H1 (cell line): Measurements from ENCODE around the gene STX2. TPM values are rescaled to one million over a fixed set of nuclear protein-coding genes. Genes with fewer than 3 reads are reported as not detected.

Experiments used
- CTBP2 ChIP-seq: IDR thresholded peaks from 2 replicates; pipeline ENCODE4 v1.7.0; 2011; ENCODE audit warnings: borderline replicate concordance, mild to moderate bottlenecking, moderate library complexity, mixed read lengths, low read length; ENCODE audit not compliant: insufficient read depth, insufficient read length
- KDM1A ChIP-seq: fragments of 200-600, 300-600 bp; sonication (generic); IDR thresholded peaks from 2 replicates; pipeline ENCODE4 v1.7.1; 2016; ENCODE audit warnings: mild to moderate bottlenecking, low read length, borderline replicate concordance
- polyA plus RNA-seq, 7 experiments: library from polyadenylated mRNA; depleted of rRNA in 3 of 7; stranded (reverse) in 5 of 7; unstranded in 2 of 7; fragments of >200 nt in 5 of 7; fragments of 200-250 nt in 2 of 7; gene quantifications; 1 replicate in 5 of 7; 2 replicates in 1 of 7; 4 replicates in 1 of 7; pipeline versions ENCODE4 v1.2.1 to v1.2.3, GENCODE V29; 2011 to 2013; ENCODE audit warnings: missing spikeins in 2 of 7, mixed read lengths in 2 of 7
- total RNA-seq: library from RNA; stranded (reverse); fragmentation: NEBNext Ultra II Directional; extraction: Animal tissue kit (Norgen Biotek cat#: 25700); gene quantifications from 2 replicates; pipeline ENCODE4 v1.2.1, GENCODE V29; 2021

STX2 gene
- total and polyA plus RNA-seq, 2 of the 8 experiments (the other 6 are each of a cell fraction or from before 2014, with no cell fraction given), result 20.0 to 26.3 TPM

DNA sequence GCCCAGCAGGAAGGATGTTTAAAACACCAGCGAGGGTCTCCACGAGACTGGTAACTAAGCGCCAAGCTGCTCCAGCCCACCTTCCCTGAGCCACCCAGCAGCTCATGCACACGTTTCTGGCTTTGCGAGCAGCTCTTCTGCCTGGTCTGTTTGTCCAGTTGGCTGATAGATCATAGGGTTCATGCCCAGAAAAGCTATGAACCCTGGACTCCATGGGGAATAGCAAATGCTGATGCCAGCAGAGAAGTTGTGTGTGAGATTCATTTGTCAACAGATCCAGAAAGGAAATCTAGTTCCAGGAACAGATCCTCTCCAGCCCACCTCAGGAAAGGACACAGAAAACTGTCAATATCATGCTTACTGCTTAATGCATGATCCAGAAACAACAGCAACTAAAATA lies 94.8 kb downstream of the STX2 start (continued):
- no peak for TF ChIP-seq KDM1A
- TF ChIP-seq CTBP2, result no peak
